ENCODE results near the gene HUS1B. TPM values are rescaled to one million over a fixed set of nuclear protein-coding genes. Genes with fewer than 3 reads are reported as not detected.
"Not testable (repeated sequence)": the region's sequence is repeated elsewhere in the genome, so short reads cannot be mapped to it uniquely, and the experiment has no call there.

The HUS1B gene
- total RNA-seq, 1 experiment from 2014 or later, result 1.1 TPM

- TF ChIP-seq RORB (CRISPR knock-in tag; IDR thresholded peaks at IDR 0.05), result no peak
- TF ChIP-seq CDX4 (CRISPR knock-in tag; IDR thresholded peaks at IDR 0.05; ENCODE audit: borderline replicate concordance), result no peak
Measured at GRCh38 chr6:701215-701614, 44.3 kb upstream of the HUS1B start (continued).

DNA sequence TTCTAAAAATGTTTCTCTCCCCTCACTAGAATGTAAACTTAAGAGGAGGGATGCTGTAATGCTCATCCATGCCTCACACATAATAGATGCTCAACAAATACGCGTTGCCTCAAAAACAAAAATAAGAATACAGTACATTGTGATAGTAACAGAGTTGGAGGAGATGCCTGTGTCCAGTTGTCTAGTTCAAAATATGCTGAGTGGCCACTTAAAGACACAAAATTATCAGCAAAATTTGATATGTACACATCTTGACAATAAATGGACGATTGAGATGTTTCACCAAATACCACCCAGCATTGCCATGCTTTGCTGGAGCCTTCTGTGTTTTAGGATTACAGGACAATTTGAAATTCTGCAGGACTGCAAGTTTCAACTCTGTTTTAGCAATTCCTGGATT lies 43.6 kb upstream of the HUS1B start:
- ATAC-seq (no peak), DNase-seq (ENCODE audit: low spot score) (no peak)
- ChIA-PET CTCF (interaction anchor here (1.3 to 2.3 kb wide), 2 partner anchors 8 to 21 kb away, joined by 7 to 17 read pairs; partner anchors contain the start of gene EXOC2), POLR2A (no interaction called here)
- Mint-ChIP-seq H3K27ac (no peak overlapping the region), H3K27me3 (ENCODE audit: low read depth) (no peaks in the 10 kb centered on the region), H3K4me1 (peaks cover 33% of the 10 kb centered on the region), H3K9me3 (no peaks in the 10 kb centered on the region), H3K36me3 (no peaks in the 10 kb centered on the region), H3K4me3 (no peak overlapping the region)
- TF ChIP-seq NR3C1 (CRISPR knock-in tag; conservative IDR thresholded peaks at IDR 0.05; ENCODE audit: low read depth) (no peak), KAT7 (CRISPR knock-in tag; IDR thresholded peaks at IDR 0.05; ENCODE audit: borderline replicate concordance) (no peak), ZNF317 (CRISPR knock-in tag; IDR thresholded peaks at IDR 0.05; ENCODE audit: borderline replicate concordance, low read depth) (no peak), ZNF121 (CRISPR knock-in tag; IDR thresholded peaks at IDR 0.05) (no peak), CREB1 (CRISPR knock-in tag; IDR thresholded peaks at IDR 0.05) (no peak), CDX4 (CRISPR knock-in tag; IDR thresholded peaks at IDR 0.05; ENCODE audit: borderline replicate concordance) (no peak), ZNF263 (CRISPR knock-in tag; IDR thresholded peaks at IDR 0.05; ENCODE audit: low read depth) (no peak), ELF4 (CRISPR knock-in tag; IDR thresholded peaks at IDR 0.05; ENCODE audit: low read depth) (no peak), FOXJ3 (CRISPR knock-in tag; IDR thresholded peaks at IDR 0.05; ENCODE audit: borderline replicate concordance) (no peak), GRHL2 (CRISPR knock-in tag; IDR thresholded peaks at IDR 0.05; ENCODE audit: insufficient replicate concordance, severe bottlenecking) (no peak), SMAD4 (CRISPR knock-in tag; IDR thresholded peaks at IDR 0.05) (no peak), JAZF1 (CRISPR knock-in tag; IDR thresholded peaks at IDR 0.05) (no peak)

- ATAC-seq, result no peak
- no peaks in the 10 kb centered on the region for H3K27me3 Mint-ChIP-seq (ENCODE audit: low read depth)
- CTCF ChIA-PET, result no interaction called here
Measured at GRCh38 chr6:699319-699718, 42.4 kb upstream of the HUS1B start.

GRCh38 chr6:694431-695126 lies 37.7 kb upstream of the HUS1B start:
- DNase-seq (ENCODE audit: low spot score); POLR2A ChIA-PET; H3K27me3 Mint-ChIP-seq (ENCODE audit: low read depth); H3K36me3 Mint-ChIP-seq; H3K27ac Mint-ChIP-seq; H3K9me3 Mint-ChIP-seq; ATAC-seq: not testable (repeated sequence)
- Mint-ChIP-seq H3K4me1 (peaks cover 23% of the 10 kb centered on the region), H3K4me3 (peak overlapping the region; percentile 63)
- CTCF ChIA-PET, result interaction anchor here (1.5 to 3.5 kb wide), 3 partner anchors 17 to 101 kb away, joined by 3 to 15 read pairs (median 9); no protein-coding TSS in a partner anchor

More at GRCh38 chr6:699319-699718, 42.4 kb upstream of the HUS1B start:
- no peak for TF ChIP-seq TEAD4 (CRISPR knock-in tag; IDR thresholded peaks at IDR 0.05)
- TF ChIP-seq ZNF532 (CRISPR knock-in tag; IDR thresholded peaks at IDR 0.05; ENCODE audit: borderline replicate concordance), result no peak
- Mint-ChIP-seq H3K4me3 (no peak overlapping the region), H3K27ac (no peak overlapping the region), H3K9me3 (no peaks in the 10 kb centered on the region), H3K4me1 (peaks cover 26% of the 10 kb centered on the region), H3K36me3 (0 out of 2 replicates have a peak, but pooled peaks cover 5% of the 10 kb centered on the region)
- POLR2A ChIA-PET, result no interaction called here
- DNase-seq (ENCODE audit: low spot score), result no peak
